IPS DF 4.7 (cell line): ENCODE measurements around the gene BTBD9.

Experiments used
- DNase-seq: peaks from one replicate; pipeline ENCODE4 v3.0.0-alpha.2; 2013; ENCODE audit warnings: low spot score; ENCODE audit errors: extremely low read depth

Gene BTBD9

DNA sequence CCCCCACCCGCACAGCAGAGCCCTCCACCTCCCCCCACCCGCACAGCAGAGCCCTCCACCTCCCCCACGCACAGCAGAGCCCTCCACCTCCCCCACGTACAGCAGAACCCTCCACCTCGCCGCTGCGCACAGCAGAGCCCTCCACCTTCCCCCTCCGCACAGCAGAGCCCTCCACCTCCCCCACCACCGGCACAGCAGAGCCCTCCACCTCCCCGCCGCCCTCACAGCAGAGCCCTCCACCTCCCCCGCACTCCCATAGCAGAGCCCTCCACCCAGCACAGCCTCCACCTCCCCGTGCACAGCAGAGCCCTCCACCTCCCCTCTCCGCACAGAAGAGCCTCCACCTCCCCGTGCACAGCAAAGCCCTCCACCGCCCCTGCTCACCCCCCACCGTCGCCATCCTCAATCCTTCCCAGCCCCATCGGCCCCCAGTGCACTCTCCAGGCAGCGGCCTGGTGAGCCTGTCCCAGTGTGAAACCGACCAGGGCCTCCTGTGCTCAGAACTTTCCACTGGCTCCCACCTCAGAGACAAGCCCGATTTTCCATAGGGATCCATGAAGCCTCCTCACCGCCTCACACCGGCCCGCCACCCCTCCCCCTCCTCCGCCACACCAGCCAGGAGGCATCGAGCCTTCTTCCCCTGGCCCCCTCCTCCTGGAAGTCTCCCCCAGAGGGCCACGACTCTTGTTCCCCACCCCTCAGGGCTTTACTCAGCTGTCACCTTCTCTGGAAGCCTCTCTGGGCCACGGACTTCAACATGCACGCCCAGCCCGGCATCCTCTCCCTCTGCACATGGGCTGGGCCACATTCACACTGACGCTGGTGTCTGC is 473.1 kb downstream of the BTBD9 start:
- no peak for DNase-seq

DNA sequence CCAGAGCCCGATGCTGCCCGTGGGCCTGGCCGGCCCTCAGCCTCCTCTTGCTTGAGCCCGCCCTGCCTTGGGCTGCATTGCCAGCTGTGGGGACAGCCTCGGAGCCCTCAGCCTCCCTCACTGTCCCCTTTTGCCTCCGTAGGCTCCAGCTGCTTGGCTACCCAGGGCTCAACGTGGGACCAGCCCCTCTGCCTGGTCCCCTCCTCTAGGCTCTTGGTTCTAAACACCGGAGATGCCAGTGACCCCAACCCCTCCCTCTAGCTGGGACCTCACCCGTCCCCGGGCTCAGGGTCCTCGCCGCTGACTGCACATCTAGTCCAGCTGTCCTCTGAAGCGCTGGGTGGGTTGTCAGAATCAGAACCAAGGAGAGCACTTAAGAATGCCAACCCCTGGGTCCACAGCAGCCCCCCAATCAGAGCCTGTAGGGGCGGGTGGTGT is 475.0 kb downstream of the BTBD9 start:
- DNase-seq: no peak

GRCh38 chr6:38164131-38164481 is 475.6 kb downstream of the BTBD9 start:
- DNase-seq: no peak

GRCh38 chr6:38163186-38164130 is 476.3 kb downstream of the BTBD9 start:
- DNase-seq: no peak

GRCh38 chr6:38162493-38163185 is 477.1 kb downstream of the BTBD9 start:
- no peak for DNase-seq

GRCh38 chr6:38161754-38162492 is 477.8 kb downstream of the BTBD9 start:
- no peak for DNase-seq

- DNase-seq: no peak
These were observed 478.4 kb downstream of the BTBD9 start for GRCh38 chr6:38161331-38161730.

GRCh38 chr6:38160831-38161230 is 478.9 kb downstream of the BTBD9 start:
- DNase-seq: no peak

DNA sequence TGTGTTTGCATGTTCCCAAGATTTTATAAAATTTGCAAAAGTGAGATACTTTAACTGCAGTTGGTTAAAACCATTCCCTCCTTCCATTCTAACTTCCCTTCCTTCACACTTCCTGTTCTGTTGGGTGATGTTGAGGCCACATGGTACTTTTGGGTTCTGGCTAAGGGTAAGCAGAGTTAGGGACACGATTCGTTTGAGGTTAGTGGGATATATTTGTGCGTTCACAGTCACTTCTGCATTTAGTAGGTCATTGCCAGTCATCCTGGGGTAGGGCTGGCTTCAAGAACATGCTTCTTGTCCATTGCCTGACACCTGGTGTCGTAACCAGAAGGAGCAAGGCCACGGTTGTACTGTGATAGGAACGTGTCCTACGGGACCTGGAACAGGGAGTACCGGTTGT is 480.1 kb downstream of the BTBD9 start:
- no peak for DNase-seq

DNA sequence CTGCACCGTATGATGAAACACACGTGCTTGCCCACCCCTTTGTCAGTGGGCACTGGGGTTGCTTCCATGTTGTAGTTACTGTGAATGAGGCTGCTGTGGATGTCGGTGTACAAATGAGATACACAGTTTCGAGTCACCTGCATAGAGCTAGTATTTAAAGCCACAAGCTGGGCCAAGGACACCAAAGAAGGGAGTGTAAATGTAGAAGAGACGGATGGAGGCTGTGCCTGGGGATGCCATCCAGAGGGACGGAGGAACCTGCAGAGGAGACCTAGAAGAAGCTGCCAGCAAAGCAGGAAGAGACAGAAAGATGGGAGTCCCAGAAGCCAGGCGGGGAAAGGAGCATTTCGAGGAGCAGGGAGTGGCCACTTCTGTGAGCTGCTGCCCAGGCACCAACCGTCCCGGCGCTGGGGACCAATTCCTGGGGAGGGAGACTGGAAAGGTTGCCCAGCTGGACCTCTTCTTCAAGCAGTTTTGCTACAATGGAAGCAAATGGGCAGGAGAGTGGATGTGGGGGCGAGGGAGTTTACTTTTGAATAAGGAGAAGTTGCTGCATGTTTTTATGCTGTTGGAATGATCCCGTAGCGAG is 480.9 kb downstream of the BTBD9 start:
- no peak for DNase-seq

DNA sequence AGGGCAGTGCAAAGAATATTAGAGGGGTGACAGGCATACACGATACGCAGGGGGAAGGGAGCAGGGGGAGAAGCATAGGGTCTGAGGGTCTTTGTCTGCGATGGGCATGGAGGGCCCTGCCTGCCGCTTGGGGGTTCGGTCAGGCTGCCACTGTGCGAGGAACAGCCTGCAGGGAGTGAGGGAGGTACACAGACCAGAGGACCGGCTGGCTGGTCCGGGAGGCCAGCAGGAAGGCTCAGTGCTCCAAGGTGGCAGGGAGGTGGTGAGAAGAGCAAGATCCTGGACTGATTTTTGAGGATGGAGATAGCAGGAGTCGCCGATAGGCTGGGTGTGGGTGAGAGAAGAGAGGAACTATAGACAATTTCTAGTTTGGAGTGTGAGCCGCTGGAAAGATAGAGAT is 481.8 kb downstream of the BTBD9 start:
- DNase-seq: no peak

- DNase-seq: no peak
These were observed 482.7 kb downstream of the BTBD9 start for GRCh38 chr6:38156818-38157565.

GRCh38 chr6:38155621-38156204 is 484.0 kb downstream of the BTBD9 start:
- DNase-seq: no peak

DNA sequence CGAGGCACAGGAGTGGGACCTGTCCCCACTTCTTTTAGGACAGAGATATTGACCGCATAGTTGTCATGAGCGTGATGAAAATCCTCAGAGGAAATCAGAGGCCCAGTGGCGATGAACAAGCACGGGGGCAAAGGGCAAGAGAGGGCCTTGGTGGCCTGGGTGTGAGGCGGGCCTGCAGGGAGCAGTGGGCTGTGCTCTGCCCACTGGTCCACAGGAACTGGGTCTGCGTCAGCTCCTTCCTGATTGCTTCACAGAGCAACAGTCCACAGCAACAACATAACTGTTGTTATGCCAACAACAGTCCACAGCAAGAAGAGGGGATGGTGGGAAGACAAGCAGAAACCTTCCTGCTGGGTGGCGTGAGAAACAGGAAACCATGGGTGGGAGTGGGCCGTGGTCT is 484.6 kb downstream of the BTBD9 start:
- no peak for DNase-seq

DNA sequence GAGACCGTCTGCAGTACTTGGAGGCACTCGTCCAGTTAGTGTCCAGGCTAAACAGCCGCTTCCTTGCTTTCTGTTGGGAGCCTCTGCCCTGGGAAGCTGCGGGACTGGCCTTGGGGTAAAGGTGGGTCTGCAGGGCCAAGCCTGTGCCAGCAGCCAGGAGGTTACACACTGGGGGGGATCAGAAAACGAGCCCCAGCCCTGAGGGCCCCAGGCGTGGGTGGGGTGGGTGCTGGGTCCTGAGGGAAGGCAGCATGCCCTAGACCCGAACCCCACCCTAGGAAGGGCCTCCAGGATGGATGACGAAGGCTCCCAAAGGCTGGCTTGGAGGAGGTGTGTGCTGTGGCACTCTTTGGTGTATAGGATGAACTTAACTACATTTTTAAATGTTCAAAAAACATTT is 485.0 kb downstream of the BTBD9 start:
- DNase-seq: no peak

DNA sequence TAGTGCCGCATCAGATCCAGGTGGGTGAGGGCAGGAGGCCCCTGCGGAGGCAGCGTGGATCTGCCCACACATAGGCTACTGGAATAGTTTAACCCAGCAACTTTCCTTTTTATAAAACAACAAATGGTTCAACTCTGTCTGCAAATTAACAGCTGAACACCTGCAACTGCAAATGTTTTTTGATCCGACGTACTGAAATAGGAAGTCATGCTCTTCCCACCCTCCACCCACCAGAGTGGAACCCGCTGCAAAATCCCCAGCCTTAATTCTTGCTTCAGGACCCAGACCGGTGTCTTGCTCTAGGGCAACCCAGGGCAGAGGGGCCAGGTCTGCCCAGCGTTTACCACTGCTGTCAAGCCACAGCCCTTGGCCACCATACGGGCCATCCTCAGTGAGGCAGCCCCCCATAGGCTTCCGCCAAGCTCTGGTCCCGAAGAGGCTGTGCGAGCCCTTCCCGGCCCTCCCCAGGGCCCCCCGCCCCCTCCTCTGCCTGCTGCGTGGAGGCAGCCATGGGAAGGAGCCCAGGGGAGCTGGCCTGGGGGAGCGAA is 485.9 kb downstream of the BTBD9 start:
- no peak for DNase-seq

DNA sequence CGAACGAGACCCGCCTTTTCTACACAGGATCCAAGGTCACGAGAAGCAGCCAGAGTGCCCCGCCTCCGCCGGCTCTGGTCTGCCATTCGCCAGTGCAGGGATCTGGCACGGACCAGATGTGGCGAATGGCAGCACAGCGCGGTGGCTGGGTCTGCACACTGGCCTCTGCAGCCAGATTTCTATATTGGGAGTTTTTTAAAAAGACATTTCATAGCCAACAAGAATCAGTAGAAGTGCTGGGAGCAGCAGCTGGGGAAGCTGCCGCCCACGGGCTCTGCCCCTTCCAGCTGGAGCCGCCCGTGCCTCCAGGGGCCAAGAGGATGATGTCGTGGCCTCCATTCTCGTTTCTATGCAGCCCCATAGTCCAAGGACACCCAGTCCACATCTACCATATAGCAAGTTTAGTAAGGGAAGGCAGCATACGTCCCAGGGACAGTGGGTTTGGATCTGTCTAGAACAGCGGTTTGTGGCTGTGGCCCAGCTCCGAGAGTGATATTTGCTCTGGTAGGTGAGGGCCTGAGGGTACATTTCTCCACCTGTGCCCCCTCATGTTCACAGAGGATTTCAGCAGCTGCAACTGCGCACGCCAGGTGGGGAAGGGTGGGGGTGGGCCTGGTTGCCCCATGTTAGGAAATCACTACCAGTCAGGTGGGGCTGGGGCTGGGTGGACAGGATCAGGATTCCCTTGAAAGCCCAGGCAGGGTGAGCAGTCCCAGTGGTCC is 486.5 kb downstream of the BTBD9 start:
- DNase-seq: no peak

DNA sequence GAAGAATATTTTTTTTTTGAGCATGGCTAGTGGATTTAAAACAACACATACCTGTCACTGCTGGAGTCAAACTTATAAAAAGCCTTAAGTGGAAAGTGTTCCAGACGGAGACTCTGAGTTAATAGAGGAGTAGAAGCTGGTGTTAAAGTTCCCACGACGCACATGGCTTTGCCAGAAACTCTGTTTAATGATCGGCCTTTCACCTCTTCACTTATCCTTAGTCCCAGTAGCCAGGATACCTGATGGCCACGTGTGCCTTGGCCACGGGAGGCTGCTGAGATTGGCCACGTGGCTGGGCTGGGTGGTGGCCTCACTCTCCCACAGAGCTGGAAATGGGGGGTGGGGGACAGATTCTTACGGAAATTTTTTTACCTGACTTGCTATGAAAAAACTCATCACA is 487.1 kb downstream of the BTBD9 start:
- DNase-seq: no peak
